CD4-positive, alpha-beta memory T cell (primary cell): ENCODE measurements around the gene DUSP19. TPM values are rescaled to one million over a fixed set of nuclear protein-coding genes. Genes with fewer than 3 reads are reported as not detected.

Source experiments
- CTCF ChIA-PET: fragments of 350-600 bp; sonication (Branson Sonifier 250); formaldehyde crosslinking; loops from one replicate; lab custom pipeline; 2021; ENCODE audit warnings: inconsistent platforms; ENCODE audit not compliant: partially characterized antibody; lab: Charles Lee
- POLR2A ChIA-PET: fragments of 350-600 bp; sonication (Branson Sonifier 250); formaldehyde crosslinking; loops from one replicate; lab custom pipeline; 2021; ENCODE audit not compliant: partially characterized antibody; lab: Charles Lee
- DNase-seq, 5 donors: peaks; one replicate each; pipeline versions ENCODE4 v3.0.0 to v3.0.0-alpha.2; 2020 to 2022; ENCODE audit warnings: mixed read lengths in 1 of 5
- H3K27ac ChIP-seq: one replicate; pipeline ENCODE4 v1.7.0; 2013; ENCODE audit warnings: low read depth, low read length
- H3K27me3 ChIP-seq: 2 replicates; pipeline ENCODE4 v1.7.0; 2013; ENCODE audit warnings: mild to moderate bottlenecking, low read length, moderate library complexity; ENCODE audit not compliant: insufficient read depth
- H3K36me3 ChIP-seq: 2 replicates; pipeline ENCODE4 v1.7.0; 2013; ENCODE audit warnings: mild to moderate bottlenecking, low read length, moderate library complexity; ENCODE audit not compliant: insufficient read depth
- H3K4me1 ChIP-seq: 2 replicates; pipeline ENCODE4 v1.7.0; 2013; ENCODE audit warnings: mild to moderate bottlenecking, low read length, moderate library complexity; ENCODE audit not compliant: insufficient read depth
- H3K4me3 ChIP-seq, 2 donors: one replicate each; pipeline ENCODE4 v1.7.0; 2013; ENCODE audit warnings: low read length in 2 of 2, mild to moderate bottlenecking in 1 of 2
- H3K9me3 ChIP-seq, 2 donors: one replicate each; pipeline ENCODE4 v1.7.0; 2013; ENCODE audit warnings: low read length in 2 of 2, control low read depth in 1 of 2; ENCODE audit not compliant: control insufficient read depth in 1 of 2
- H3K27ac Mint-ChIP-seq, 7 donors: one replicate each; pipeline ENCODE4 v1.8.0; 2020 to 2021; ENCODE audit warnings: mixed read lengths in 7 of 7, mild to moderate bottlenecking in 6 of 7, inconsistent platforms in 3 of 7, moderate library complexity in 3 of 7
- H3K27me3 Mint-ChIP-seq, 2 donors: one replicate each; pipeline ENCODE4 v1.8.0; 2020 to 2021; ENCODE audit warnings: mixed read lengths in 2 of 2
- H3K36me3 Mint-ChIP-seq, 2 donors: one replicate each; pipeline ENCODE4 v1.8.0; 2020 to 2021; ENCODE audit warnings: mixed read lengths in 2 of 2, inconsistent platforms in 1 of 2, mild to moderate bottlenecking in 1 of 2
- H3K4me1 Mint-ChIP-seq, 4 donors: one replicate each; pipeline ENCODE4 v1.8.0; 2020 to 2021; ENCODE audit warnings: mixed read lengths in 4 of 4, mild to moderate bottlenecking in 1 of 4
- H3K4me3 Mint-ChIP-seq, 8 donors: one replicate each; pipeline ENCODE4 v1.8.0; 2020 to 2021; ENCODE audit warnings: mixed read lengths in 8 of 8, mild to moderate bottlenecking in 7 of 8, moderate library complexity in 6 of 8, inconsistent platforms in 3 of 8
- H3K9me3 Mint-ChIP-seq, 8 donors: one replicate each; pipeline ENCODE4 v1.8.0; 2020 to 2021; ENCODE audit warnings: mixed read lengths in 8 of 8, mild to moderate bottlenecking in 5 of 8, inconsistent platforms in 3 of 8, moderate library complexity in 1 of 8
- intact Hi-C: fragments of 100-400 bp; cut with micrococcal nuclease; formaldehyde crosslinking; loops from one replicate; pipeline ENCODE4 v1.15.1; 2023
- polyA plus RNA-seq, 2 donors: library from polyadenylated mRNA; unstranded; fragments of 300-500 nt; fragmentation: Illumina TruSeq; gene quantifications; one replicate each; pipeline ENCODE4 v1.2.3, GENCODE V29; 2021
- total RNA-seq, 2 experiments: library from RNA; stranded (reverse); gene quantifications; one replicate each; pipeline ENCODE4 v1.2.3, GENCODE V29; 2021

Gene DUSP19, protein sequence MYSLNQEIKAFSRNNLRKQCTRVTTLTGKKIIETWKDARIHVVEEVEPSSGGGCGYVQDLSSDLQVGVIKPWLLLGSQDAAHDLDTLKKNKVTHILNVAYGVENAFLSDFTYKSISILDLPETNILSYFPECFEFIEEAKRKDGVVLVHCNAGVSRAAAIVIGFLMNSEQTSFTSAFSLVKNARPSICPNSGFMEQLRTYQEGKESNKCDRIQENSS
- total RNA-seq (1 to 10 TPM; 3.3 to 3.7 TPM), polyA plus RNA-seq (1 to 10 TPM in 1 of 2 donors, under 1 TPM in 1; 0.49 to 1.4 TPM)

DNA sequence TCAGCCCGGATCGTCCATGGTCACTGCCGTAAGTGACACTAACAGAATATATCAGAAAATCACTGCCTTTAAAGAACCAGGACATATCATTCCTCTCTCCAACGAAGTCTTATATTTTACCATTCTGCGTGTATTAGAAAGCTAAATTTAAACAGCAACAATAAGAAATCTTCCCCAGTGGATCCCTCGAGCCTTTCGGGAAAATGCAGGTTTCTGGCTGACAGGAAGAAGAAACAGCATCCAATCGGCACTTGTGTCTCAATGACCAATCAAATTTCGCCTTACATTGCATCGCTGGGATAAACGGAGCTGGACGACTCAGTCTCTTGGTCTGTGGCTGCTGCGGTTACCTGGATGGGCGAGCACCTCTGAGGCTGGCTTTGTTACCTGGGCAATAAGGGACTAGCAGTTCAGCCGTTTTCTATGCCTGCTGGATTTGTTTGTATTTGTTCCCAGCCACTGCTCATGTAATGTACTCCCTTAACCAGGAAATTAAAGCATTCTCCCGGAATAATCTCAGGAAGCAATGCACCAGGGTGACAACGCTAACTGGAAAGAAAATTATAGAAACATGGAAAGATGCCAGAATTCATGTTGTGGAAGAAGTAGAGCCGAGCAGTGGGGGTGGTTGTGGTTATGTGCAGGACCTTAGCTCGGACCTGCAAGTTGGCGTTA lies at the start of gene DUSP19:
Gene DUSP19 (plus strand): TSS at position 284 of the 675 bp plus-strand sequence. CDS start 187 bp downstream, at position 471.
- Histone ChIP-seq H3K36me3 (no peaks in the 10 kb centered on the region), H3K4me3 (peak within 1 kb of the TSS; percentile 75 to 88), H3K9me3 (no peaks in the 10 kb centered on the region), H3K27me3 (no peaks in the 10 kb centered on the region), H3K27ac (peak within 1 kb of the TSS; percentile 41), H3K4me1 (peaks cover 11% of the 10 kb centered on the region)
- Mint-ChIP-seq H3K4me3 (peak within 1 kb of the TSS; percentile 94 to 98 (median 95)), H3K36me3 (peaks cover 0 to 10% of the 10 kb centered on the region in 2 donors), H3K4me1 (peaks cover 4 to 16% (median 8%) of the 10 kb centered on the region in 4 donors), H3K27ac (peak within 1 kb of the TSS; percentile 80 to 94 (median 88)), H3K9me3 (no peaks in the 10 kb centered on the region), H3K27me3 (no peaks in the 10 kb centered on the region)
- peak; percentile 75 to 84 (median 78) for DNase-seq
- ChIA-PET CTCF (interaction anchor here (1.4 to 2.0 kb wide), 3 partner anchors 10 to 98 kb away, joined by 3 to 8 read pairs (median 4); no protein-coding TSS in a partner anchor), POLR2A (interaction anchor here (1.0 to 1.8 kb wide), 5 partner anchors 41 to 363 kb away, joined by 3 to 6 read pairs (median 5); partner anchors contain the start of gene NUP35)
- intact Hi-C loops: loop anchor here (1.0 kb wide), 2 partner anchors 40 to 46 kb away; partner anchors contain the start of genes NCKAP1 and NUP35

DNA sequence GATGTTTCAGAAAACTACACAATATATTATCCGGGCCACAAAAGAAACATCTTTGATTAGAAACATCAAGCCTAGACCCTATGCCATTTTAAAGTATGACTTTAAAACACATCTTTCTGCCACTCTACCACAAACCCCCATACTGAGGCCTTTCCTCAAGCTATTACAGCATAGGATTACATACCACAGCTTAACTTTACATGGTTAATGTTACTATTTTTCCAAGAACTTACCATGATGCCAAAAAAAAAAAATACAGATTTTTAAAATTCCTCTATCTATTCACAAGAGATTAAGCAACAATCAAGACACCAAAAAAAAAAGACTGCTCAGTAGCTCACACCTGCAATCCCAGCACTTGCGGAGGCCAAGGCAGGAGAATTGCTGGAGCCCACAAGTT lies 49.3 kb upstream of the DUSP19 start:
- intact Hi-C loops: no loop called here
- H3K9me3 ChIP-seq: no peaks in the 10 kb centered on the region
- DNase-seq: no peak
- no peaks in the 10 kb centered on the region for H3K36me3 Mint-ChIP-seq
- H3K4me1 Mint-ChIP-seq: peaks cover 0 to 6% (median 2%) of the 10 kb centered on the region in 4 donors
- H3K4me3 Mint-ChIP-seq: no peak overlapping the region
- H3K4me1 ChIP-seq: no peaks in the 10 kb centered on the region
- peaks cover 0 to 2% (median 0%) of the 10 kb centered on the region in 8 donors for H3K9me3 Mint-ChIP-seq
- ChIA-PET POLR2A (no interaction called here), CTCF (no interaction called here)
- no peak overlapping the region for H3K27ac ChIP-seq
- H3K36me3 ChIP-seq: no peaks in the 10 kb centered on the region
- no peaks in the 10 kb centered on the region for H3K27me3 ChIP-seq
- H3K27ac Mint-ChIP-seq: no peak overlapping the region
- H3K27me3 Mint-ChIP-seq: peaks cover 5 to 12% of the 10 kb centered on the region in 2 donors
- H3K4me3 ChIP-seq: no peak overlapping the region

DNA sequence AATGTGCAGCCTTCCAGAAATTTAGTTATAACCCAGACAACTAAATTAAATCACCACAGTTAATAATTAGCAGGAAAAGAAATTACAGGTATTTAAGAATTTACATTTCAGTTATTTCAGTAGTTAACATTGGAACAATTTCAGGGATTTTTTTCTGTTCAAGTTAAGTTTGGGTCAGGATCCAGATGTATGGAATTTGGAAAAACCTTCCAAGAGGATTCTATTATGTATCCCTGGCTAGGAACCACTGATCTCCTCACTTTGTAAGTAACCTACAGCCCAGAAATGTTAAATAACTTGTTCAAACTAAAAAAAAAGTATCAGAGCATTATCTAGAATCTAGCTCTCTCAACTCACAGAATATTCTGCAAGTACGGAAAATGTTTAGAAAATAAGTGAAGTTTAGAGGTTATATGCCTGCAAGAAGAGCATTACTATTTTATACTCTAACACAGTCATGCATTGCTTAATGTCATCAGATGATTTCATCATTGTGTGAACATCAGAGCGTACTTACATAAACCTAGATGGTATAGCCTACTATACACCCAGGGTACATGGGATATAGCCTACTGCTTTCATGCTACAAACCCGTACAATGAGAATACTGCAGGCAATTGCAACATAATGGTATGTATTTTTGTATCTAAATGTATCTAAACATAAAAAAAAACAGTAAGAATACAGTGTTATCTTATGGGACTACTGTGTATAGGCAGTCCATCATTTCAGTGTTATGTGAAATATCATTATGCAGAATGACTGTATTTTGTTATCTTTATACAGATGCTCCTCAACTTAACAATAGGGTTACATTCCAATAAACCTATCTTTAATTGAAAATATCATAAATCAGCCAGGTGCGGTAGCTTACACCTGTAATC lies 46.4 kb upstream of the DUSP19 start:
- CTCF ChIA-PET: no interaction called here
- Mint-ChIP-seq H3K4me3 (no peak overlapping the region), H3K9me3 (peaks cover 0 to 2% (median 0%) of the 10 kb centered on the region in 8 donors), H3K27me3 (peaks cover 7 to 19% of the 10 kb centered on the region in 2 donors), H3K27ac (no peak overlapping the region), H3K36me3 (no peaks in the 10 kb centered on the region), H3K4me1 (peaks cover 16 to 24% (median 21%) of the 10 kb centered on the region in 4 donors)
- Histone ChIP-seq H3K9me3 (no peaks in the 10 kb centered on the region), H3K4me3 (no peak overlapping the region), H3K27me3 (no peaks in the 10 kb centered on the region), H3K4me1 (peaks cover 19% of the 10 kb centered on the region), H3K27ac (no peak overlapping the region), H3K36me3 (no peaks in the 10 kb centered on the region)
- POLR2A ChIA-PET: no interaction called here
- intact Hi-C loops: no loop called here
- DNase-seq: no peak

DNA sequence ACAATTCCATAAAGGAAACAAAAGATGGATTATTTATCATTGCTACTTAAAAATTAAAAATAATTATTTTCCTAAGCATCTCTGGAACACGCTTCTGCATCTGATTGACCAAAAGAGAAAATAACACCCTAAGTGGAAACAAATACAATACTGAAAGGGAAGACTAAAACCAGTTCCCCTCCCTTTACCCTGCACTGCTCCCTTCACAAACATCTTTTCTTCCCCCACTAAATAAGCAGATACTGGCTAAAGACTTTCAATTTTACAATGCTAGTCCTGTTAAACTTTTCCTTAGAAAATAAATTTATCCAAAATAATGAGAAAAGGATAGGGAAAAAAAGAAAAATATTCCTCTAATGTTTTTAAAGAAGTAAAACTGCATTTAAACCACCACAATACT lies 44.6 kb upstream of the DUSP19 start:
- H3K27me3 ChIP-seq: no peaks in the 10 kb centered on the region
- peaks cover 9 to 19% of the 10 kb centered on the region in 2 donors for H3K27me3 Mint-ChIP-seq
- intact Hi-C loops: no loop called here

DNA sequence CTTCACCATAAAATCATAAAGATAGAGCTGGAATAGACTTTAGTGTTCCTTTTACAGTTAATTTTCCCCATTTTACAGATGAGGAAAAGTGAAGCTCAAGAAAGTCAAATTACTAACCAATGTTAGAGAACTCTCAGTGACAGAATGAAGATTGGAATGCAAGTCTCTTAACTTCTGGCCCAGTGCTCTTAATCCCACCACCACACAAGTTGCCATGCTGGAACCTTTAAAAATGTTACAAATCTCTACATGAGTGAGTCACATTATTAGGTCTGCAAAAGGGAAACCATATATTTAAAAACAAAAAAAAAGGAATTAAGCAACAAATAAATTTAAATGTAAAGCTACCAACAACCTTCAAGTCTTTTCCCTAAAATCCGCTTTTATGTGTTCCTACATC lies 43.7 kb upstream of the DUSP19 start:
- DNase-seq: no peak
- intact Hi-C loops: loop anchor here (5.0 kb wide), 2 partner anchors 53 to 1143 kb away; partner anchors contain the start of gene ITPRID2
- Mint-ChIP-seq H3K27me3 (peaks cover 11 to 19% of the 10 kb centered on the region in 2 donors), H3K36me3 (no peaks in the 10 kb centered on the region), H3K4me3 (no peak overlapping the region), H3K27ac (no peak overlapping the region), H3K4me1 (peaks cover 26 to 35% (median 32%) of the 10 kb centered on the region in 4 donors), H3K9me3 (peaks cover 0 to 3% (median 0%) of the 10 kb centered on the region in 8 donors)
- Histone ChIP-seq H3K36me3 (no peaks in the 10 kb centered on the region), H3K27me3 (peaks cover 4% of the 10 kb centered on the region), H3K27ac (no peak overlapping the region), H3K4me3 (no peak overlapping the region), H3K4me1 (peaks cover 37% of the 10 kb centered on the region), H3K9me3 (no peaks in the 10 kb centered on the region)
- CTCF ChIA-PET: no interaction called here
- POLR2A ChIA-PET: no interaction called here

More for the DNA sequence above, 44.6 kb upstream of the DUSP19 start:
- no peaks in the 10 kb centered on the region for H3K36me3 Mint-ChIP-seq
- H3K9me3 ChIP-seq: no peaks in the 10 kb centered on the region
- no peak overlapping the region for H3K27ac ChIP-seq
- CTCF ChIA-PET: no interaction called here
- DNase-seq: no peak
- peaks cover 0 to 3% (median 0%) of the 10 kb centered on the region in 8 donors for H3K9me3 Mint-ChIP-seq
- peaks cover 22 to 31% (median 28%) of the 10 kb centered on the region in 4 donors for H3K4me1 Mint-ChIP-seq
- no peaks in the 10 kb centered on the region for H3K36me3 ChIP-seq
- peaks cover 28% of the 10 kb centered on the region for H3K4me1 ChIP-seq
- no peak overlapping the region for H3K4me3 Mint-ChIP-seq
- H3K4me3 ChIP-seq: no peak overlapping the region
- no peak overlapping the region for H3K27ac Mint-ChIP-seq
- POLR2A ChIA-PET: no interaction called here

DNA sequence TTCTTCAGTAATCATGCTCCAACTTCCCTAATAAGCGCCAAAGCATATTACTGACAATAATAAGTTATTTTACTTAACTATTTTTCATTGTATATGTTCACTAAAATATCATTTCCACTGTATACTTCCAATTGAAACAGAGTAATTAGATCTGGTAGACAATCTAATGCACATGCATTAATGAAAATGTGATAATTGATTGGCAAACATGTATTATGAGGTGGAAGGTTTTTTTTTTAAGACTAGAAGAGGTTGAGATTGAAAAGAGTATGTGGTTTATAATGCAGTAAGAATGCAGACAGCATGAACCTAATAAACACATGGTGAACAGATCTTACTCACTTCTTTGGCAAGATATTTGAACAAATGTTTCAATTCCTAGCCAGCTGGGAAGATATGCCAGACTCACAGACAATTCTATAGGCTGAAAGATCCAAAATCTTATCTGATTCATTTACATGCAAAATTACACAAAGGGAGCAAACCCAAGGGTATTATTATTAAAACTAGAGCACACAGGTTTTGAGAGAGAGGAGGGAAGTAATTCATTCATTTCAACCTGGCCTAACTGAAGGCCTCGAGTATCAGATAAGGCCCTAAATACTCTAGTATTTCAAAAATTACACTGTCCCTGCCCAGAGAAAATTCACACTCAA lies 43.1 kb upstream of the DUSP19 start:
- ChIA-PET POLR2A (interaction anchor here (1.5 kb wide), 1 partner anchor 43 kb away, joined by 6 read pairs; the partner anchor contains the start of gene DUSP19), CTCF (no interaction called here)
- peaks cover 12 to 13% of the 10 kb centered on the region in 2 donors for H3K27me3 Mint-ChIP-seq
- Histone ChIP-seq H3K27ac (no peak overlapping the region), H3K4me3 (no peak overlapping the region), H3K27me3 (peaks cover 6% of the 10 kb centered on the region), H3K4me1 (peaks cover 37% of the 10 kb centered on the region), H3K36me3 (no peaks in the 10 kb centered on the region), H3K9me3 (no peaks in the 10 kb centered on the region)
- H3K9me3 Mint-ChIP-seq: peaks cover 0 to 1% (median 0%) of the 10 kb centered on the region in 8 donors
- no peaks in the 10 kb centered on the region for H3K36me3 Mint-ChIP-seq
- H3K27ac Mint-ChIP-seq: no peak overlapping the region
- peak overlapping the region in 2 of 8 donors; percentile 3 to 45 for H3K4me3 Mint-ChIP-seq
- no peak for DNase-seq
- intact Hi-C loops: loop anchor here (5.0 kb wide), 2 partner anchors 53 to 1143 kb away; partner anchors contain the start of gene ITPRID2
- peaks cover 26 to 38% (median 32%) of the 10 kb centered on the region in 4 donors for H3K4me1 Mint-ChIP-seq
